ENCODE measurements around the gene GAL3ST1.

Gene GAL3ST1

DNA sequence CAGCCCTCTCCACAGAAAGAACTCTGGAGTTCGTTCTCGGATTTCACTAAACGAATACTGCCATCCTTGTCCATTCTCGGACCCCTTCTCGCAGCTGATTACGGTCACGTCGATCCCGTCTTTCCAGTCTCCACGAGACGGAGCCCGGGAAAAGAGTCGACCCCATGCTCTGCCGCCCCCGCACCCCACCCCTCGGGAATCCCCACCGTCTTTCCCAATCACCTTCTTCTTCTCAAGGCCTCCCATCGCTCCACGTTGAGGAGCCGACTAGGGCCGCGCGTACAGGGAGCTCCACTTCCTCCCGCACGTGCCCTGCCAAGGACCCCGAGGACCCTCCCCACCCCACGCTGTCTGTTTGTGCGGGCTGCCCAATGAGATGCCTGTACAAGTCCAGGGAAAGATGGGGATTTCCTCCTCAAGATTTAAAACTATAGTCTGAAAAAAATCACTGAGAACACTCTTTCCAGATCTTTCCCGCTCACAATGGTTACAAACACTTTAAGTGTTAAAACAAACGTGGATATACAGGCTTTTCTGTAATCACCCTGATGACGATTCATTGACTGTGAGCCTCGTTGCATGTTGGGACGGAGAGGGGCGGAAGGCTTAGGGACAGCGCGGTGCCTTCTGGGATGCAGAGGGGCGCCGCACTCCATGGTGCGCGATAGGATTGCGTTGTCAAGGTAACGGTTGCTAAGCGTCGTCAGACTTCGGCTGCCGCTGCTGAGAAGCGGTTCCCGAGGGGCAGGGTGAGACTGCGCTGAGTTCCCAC, 17.3 kb upstream of the GAL3ST1 start, which contains the start of gene PES1:
Gene PES1, minus strand, starts transcription at position 323 of the 772 bp plus-strand sequence. Its CDS starts 77 bp downstream, at position 246.
- Mint-ChIP-seq H3K27ac (no peak within 1 kb of the TSS), H3K27me3 (ENCODE audit: low read depth, poor library complexity) (peaks cover 31% of the 10 kb centered on the region), H3K36me3 (ENCODE audit: low read depth) (peaks cover 17% of the 10 kb centered on the region), H3K9me3 (no peaks in the 10 kb centered on the region), H3K4me3 (no peak within 1 kb of the TSS), H3K4me1 (no peaks in the 10 kb centered on the region)
- DNase-seq: peak; percentile 94
- TF ChIP-seq, protein P1, sequence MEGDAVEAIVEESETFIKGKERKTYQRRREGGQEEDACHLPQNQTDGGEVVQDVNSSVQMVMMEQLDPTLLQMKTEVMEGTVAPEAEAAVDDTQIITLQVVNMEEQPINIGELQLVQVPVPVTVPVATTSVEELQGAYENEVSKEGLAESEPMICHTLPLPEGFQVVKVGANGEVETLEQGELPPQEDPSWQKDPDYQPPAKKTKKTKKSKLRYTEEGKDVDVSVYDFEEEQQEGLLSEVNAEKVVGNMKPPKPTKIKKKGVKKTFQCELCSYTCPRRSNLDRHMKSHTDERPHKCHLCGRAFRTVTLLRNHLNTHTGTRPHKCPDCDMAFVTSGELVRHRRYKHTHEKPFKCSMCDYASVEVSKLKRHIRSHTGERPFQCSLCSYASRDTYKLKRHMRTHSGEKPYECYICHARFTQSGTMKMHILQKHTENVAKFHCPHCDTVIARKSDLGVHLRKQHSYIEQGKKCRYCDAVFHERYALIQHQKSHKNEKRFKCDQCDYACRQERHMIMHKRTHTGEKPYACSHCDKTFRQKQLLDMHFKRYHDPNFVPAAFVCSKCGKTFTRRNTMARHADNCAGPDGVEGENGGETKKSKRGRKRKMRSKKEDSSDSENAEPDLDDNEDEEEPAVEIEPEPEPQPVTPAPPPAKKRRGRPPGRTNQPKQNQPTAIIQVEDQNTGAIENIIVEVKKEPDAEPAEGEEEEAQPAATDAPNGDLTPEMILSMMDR (IDR thresholded peaks at IDR 0.05): no peak

DNA sequence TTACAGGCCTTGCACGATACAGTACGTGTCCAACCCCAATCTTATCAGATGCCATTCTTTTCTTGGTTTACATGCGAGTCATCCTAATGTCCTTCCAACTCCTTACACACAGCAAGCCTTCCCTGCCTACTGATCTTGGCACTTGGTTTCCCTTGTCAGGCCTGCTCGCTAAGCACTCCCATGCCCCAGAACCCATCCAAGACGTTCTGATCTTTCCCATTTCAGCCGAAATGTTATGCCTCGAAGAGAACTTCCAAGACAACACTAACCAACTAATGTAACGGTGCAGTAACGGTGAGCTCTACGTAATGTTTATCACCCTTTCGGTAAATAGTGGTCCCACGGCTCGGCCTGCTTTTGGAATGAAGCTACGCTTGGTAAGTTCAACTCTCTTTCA, 16.7 kb upstream of the GAL3ST1 start:
- H3K4me3 Mint-ChIP-seq: no peak overlapping the region
- no peaks in the 10 kb centered on the region for H3K9me3 Mint-ChIP-seq
- peaks cover 29% of the 10 kb centered on the region for H3K27me3 Mint-ChIP-seq (ENCODE audit: low read depth, poor library complexity)
- DNase-seq: no peak
- TF ChIP-seq, protein P1 (IDR thresholded peaks at IDR 0.05): no peak
- H3K27ac Mint-ChIP-seq: no peak overlapping the region
- no peaks in the 10 kb centered on the region for H3K4me1 Mint-ChIP-seq
- peaks cover 22% of the 10 kb centered on the region for H3K36me3 Mint-ChIP-seq (ENCODE audit: low read depth)

DNA sequence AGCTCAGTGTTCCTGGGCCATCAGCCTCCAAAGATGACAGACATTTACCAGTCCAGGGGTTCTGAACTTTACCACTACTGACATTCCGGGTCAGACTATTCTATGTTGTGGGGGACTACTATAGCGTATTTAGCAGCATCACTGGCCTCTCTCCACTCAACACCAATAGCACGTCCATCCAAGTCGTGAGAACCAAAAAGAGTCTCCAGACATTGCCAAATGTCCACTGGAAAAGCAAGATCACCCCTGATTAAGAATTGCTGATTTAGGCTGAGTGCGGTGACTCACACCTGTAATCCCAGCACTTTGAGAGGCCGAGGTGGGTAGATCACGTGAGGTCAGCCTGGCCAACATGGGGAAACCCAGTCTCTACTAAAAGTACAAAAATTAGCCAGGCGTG, 11.9 kb upstream of the GAL3ST1 start:
- H3K27me3 Mint-ChIP-seq (ENCODE audit: low read depth, poor library complexity): no peaks in the 10 kb centered on the region
- no peak for DNase-seq
- H3K4me3 Mint-ChIP-seq: no peak overlapping the region
- peaks cover 30% of the 10 kb centered on the region for H3K36me3 Mint-ChIP-seq (ENCODE audit: low read depth)
- H3K27ac Mint-ChIP-seq: peak overlapping the region; percentile 66
- TF ChIP-seq, protein P1 (IDR thresholded peaks at IDR 0.05): no peak
- H3K4me1 Mint-ChIP-seq: no peaks in the 10 kb centered on the region
- no peaks in the 10 kb centered on the region for H3K9me3 Mint-ChIP-seq

DNA sequence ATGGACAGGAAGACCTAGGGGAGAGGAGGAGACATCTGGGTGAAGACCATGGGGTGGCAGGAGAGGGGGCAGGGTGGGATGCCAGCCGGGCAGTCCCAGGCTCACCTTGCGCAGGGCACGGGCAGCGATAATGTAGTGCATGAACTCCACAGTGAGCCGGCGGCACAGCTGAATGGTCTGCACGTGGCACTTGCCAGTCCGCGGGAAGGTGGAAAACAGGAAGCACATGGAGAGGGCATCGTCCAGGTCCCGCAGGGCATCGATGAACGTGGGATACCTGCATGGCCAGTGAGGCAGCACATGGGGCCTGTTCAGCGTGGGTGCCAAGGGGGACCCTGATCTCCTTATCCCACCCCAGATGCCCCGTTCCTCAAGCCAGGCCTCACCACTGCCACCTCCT, 10.0 kb upstream of the GAL3ST1 start:
- TF ChIP-seq, protein P1 (IDR thresholded peaks at IDR 0.05): no peak
- peaks cover 32% of the 10 kb centered on the region for H3K36me3 Mint-ChIP-seq (ENCODE audit: low read depth)
- no peak overlapping the region for H3K27ac Mint-ChIP-seq
- H3K9me3 Mint-ChIP-seq: no peaks in the 10 kb centered on the region
- H3K4me1 Mint-ChIP-seq: no peaks in the 10 kb centered on the region
- no peaks in the 10 kb centered on the region for H3K27me3 Mint-ChIP-seq (ENCODE audit: low read depth, poor library complexity)
- H3K4me3 Mint-ChIP-seq: no peak overlapping the region
- DNase-seq: no peak

DNA sequence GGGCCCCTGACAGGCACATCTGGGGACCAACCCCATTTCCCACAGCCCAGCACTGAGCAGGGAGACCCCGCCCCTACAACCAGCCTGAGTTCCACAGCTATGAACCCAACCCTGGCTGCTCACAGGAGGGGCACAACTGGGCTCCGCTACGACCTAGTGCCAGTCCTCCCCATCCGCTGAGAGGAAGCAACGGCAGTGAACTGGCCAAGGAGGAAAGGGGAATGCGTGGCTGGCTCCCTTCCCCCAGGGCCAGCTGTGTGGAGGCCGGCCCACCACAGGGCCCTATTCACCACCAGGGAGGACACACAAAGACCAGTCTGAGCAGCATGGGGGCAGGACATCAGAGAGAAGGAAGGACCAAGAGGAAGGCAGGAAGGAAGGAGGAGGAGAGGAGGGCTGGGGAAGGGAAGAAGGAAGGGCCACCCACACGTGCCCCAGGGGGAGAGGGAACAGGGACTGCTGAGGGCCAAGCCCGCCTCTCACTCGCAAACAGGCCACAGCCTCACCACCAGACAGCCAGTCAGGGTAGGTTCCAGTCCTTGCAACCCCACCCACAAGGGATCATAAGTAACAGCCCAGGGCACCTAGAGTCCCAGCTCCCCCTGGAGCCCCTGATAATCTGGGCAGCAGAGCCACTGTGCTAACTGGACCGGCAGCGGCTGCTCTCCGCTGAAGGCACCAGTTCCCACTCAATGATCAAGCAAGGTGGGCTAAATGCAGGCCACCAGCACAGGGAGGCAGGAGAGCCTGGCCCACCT, 8.5 kb upstream of the GAL3ST1 start:
- H3K36me3 Mint-ChIP-seq (ENCODE audit: low read depth): peaks cover 34% of the 10 kb centered on the region
- no peaks in the 10 kb centered on the region for H3K9me3 Mint-ChIP-seq
- DNase-seq: no peak
- TF ChIP-seq, protein P1 (IDR thresholded peaks at IDR 0.05): no peak
- H3K4me1 Mint-ChIP-seq: no peaks in the 10 kb centered on the region
- H3K27ac Mint-ChIP-seq: no peak overlapping the region
- H3K4me3 Mint-ChIP-seq: no peak overlapping the region
- H3K27me3 Mint-ChIP-seq (ENCODE audit: low read depth, poor library complexity): no peaks in the 10 kb centered on the region
